Adrenal gland (tissue), 5 donors: ENCODE data around the gene SLC7A5.

Experiments
- POLR2A ChIP-seq, 2 donors: fragments of 450-650 bp; IDR thresholded peaks; one replicate each; pipeline ENCODE4 v1.6.1; 2017; ENCODE audit warnings: antibody characterized with exemption in 2 of 2, mild to moderate bottlenecking in 2 of 2, moderate library complexity in 1 of 2
- TF ChIP-seq, protein P1 (sequence below), 6 experiments: fragments of 450-650 bp in 4 of 6; fragments of 200-600 bp in 2 of 6; sonication (generic) in 1 of 6; IDR thresholded peaks; 1 replicate in 5 of 6; 2 replicates in 1 of 6; pipeline versions ENCODE4 v1.5.1 to v1.8.0; 2016 to 2021; ENCODE audit warnings: antibody characterized with exemption in 6 of 6, mild to moderate bottlenecking in 2 of 6, moderate library complexity in 1 of 6
- donor health status: DM: no; HTN: no; CAD: no.

DNA sequence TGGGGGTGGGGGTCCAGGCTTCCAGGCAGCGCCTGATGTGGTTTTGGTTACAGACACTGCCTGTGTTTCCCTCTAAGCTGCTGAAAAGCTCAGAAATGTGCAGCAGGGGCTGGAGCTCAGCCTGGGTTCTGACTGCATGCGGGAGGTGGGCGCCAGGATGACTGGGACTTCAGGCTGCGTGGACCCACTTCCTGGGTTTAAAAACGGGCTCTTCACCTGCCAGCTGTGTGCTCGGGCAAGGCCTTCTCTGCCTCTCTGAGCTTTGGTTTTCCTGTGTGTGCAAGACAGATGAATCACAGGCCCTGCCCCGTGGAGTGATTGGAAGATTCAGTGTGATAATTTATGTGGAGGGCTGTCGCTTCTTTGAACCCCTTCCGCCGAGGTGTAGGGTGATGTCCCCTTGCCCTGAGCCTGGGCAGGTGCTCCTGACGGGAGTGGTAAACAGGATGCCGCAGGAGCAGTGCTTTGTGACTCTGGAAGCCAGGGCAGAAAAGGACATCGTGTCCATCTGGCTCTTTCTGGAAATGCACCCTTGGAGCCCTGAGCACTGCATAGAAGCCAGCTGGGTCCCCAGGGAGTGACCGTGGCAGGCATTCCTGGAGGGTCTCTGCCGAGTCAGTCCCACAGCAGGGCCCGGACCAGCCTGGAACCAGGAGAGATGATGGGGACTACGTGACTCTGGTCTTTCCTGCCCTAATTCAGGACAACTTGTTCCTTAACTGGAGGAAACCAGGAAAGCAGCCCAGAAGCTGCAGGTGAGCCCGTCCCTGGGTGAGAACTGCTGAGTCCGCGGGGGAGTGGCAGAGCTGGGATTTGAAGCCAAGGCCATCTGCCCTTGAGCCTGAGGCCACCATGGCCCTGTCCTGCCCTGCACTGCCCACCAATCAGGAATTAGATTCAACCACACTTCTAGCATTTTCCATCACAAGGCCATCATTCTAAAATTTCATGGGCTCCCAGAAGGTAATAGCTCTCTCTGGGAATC, 28.5 kb upstream of the SLC7A5 start:
- TF ChIP-seq, protein P1, sequence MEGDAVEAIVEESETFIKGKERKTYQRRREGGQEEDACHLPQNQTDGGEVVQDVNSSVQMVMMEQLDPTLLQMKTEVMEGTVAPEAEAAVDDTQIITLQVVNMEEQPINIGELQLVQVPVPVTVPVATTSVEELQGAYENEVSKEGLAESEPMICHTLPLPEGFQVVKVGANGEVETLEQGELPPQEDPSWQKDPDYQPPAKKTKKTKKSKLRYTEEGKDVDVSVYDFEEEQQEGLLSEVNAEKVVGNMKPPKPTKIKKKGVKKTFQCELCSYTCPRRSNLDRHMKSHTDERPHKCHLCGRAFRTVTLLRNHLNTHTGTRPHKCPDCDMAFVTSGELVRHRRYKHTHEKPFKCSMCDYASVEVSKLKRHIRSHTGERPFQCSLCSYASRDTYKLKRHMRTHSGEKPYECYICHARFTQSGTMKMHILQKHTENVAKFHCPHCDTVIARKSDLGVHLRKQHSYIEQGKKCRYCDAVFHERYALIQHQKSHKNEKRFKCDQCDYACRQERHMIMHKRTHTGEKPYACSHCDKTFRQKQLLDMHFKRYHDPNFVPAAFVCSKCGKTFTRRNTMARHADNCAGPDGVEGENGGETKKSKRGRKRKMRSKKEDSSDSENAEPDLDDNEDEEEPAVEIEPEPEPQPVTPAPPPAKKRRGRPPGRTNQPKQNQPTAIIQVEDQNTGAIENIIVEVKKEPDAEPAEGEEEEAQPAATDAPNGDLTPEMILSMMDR (IDR thresholded peaks at IDR 0.05): no peak
- TF ChIP-seq POLR2A (IDR thresholded peaks at IDR 0.05): no peak
